Vagina (tissue), 2 donors: ENCODE data around the gene RXFP1. TPM values are rescaled to one million over a fixed set of nuclear protein-coding genes. Genes with fewer than 3 reads are reported as not detected.

Experiments used
- DNase-seq, 2 donors: peaks; one replicate each; pipeline ENCODE4 v3.0.0-alpha.2; 2017; ENCODE audit errors: extremely low spot score in 2 of 2
- H3K27ac ChIP-seq: fragments of 200-600 bp; sonication (generic); one replicate; pipeline ENCODE4 v1.5.1; 2019
- H3K27me3 ChIP-seq: fragments of 200-600 bp; sonication (generic); one replicate; pipeline ENCODE4 v1.5.1; 2019
- H3K36me3 ChIP-seq, 2 donors: fragments of 200-600 bp; sonication (generic); one replicate each; pipeline ENCODE4 v1.5.1; 2017 to 2019
- H3K4me1 ChIP-seq: fragments of 200-600 bp; sonication (generic); one replicate; pipeline ENCODE4 v1.5.1; 2019
- H3K4me3 ChIP-seq, 2 donors: fragments of 200-600 bp; sonication (generic); 1 replicate in 1 of 2; 2 replicates in 1 of 2; pipeline ENCODE4 v1.5.1; 2016 to 2019
- H3K9me3 ChIP-seq: fragments of 200-600 bp; sonication (generic); one replicate; pipeline ENCODE4 v1.5.1; 2019
- CTCF ChIP-seq, 3 experiments: fragments of 450-650 bp in 2 of 3; fragments of 200-600 bp in 1 of 3; sonication (generic) in 1 of 3; IDR thresholded peaks; one replicate each; pipeline ENCODE4 v1.5.1; 2017 to 2019; ENCODE audit warnings: antibody characterized with exemption in 3 of 3, mild to moderate bottlenecking in 2 of 3, moderate library complexity in 2 of 3
- POLR2A ChIP-seq, 2 donors: fragments of 450-650 bp; IDR thresholded peaks; one replicate each; pipeline ENCODE4 v1.6.1; 2017; ENCODE audit warnings: antibody characterized with exemption in 2 of 2, mild to moderate bottlenecking in 2 of 2, moderate library complexity in 2 of 2
- POLR2AphosphoS5 ChIP-seq, 2 donors: sonication (generic); formaldehyde crosslinking; IDR thresholded peaks; one replicate each; pipeline ENCODE4 v1.9.0; 2017; ENCODE audit warnings: antibody characterized with exemption in 2 of 2, mild to moderate bottlenecking in 2 of 2, low read depth in 1 of 2; ENCODE audit not compliant: insufficient read depth in 1 of 2
- intact Hi-C: fragments of 100-400 bp; cut with DNase I; formaldehyde crosslinking; loops from one replicate; pipeline ENCODE4 v1.15.1; 2023
- total RNA-seq: library from RNA; depleted of rRNA; stranded (reverse); fragments of >200 nt; gene quantifications from one replicate; pipeline ENCODE4 v1.2.3, GENCODE V29; 2016

RXFP1 gene
- total RNA-seq: 1.5 TPM

DNA sequence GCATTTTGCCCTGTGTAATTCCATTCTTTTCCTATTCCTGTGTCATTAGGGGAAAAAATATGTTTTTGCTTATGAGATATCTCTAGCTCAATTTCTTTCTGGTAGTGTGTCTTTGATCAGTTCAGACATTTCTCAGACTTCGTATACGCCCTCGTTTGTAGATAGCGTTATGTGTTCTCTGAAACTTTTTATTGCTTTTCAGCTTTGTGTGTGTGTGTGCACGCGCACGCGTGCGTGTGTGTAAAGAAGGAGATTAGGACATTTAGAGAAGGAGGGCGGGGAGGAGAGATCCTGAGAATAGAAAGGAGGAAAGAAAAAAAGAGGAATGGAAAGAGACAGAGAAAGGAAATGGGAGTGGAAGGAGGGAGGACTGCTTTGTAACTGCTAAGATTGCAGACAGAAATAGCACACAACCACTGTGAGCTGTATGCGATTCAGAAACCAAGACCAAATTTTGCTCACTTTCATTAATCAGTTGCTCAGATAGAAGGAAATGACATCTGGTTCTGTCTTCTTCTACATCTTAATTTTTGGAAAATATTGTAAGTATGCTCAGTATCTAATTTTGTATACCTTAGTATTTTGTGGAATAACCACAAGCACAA, at the start of gene RXFP1:
RXFP1 (plus strand) TSS at position 399 of the 605 bp plus-strand sequence; CDS start at position 494, 95 bp downstream.
- H3K36me3 ChIP-seq: no peaks in the 10 kb centered on the region
- H3K4me3 ChIP-seq: peak within 1 kb of the TSS; percentile 10 to 28
- TF ChIP-seq POLR2AphosphoS5 (IDR thresholded peaks at IDR 0.05; ENCODE audit: insufficient read depth in 1 of 2, low read depth in 1 of 2): no peak
- no peak for TF ChIP-seq POLR2A (IDR thresholded peaks at IDR 0.05)
- no peak for TF ChIP-seq CTCF (IDR thresholded peaks at IDR 0.05)
- DNase-seq: no peak
- H3K9me3 ChIP-seq: no peaks in the 10 kb centered on the region
- no peaks in the 10 kb centered on the region for H3K4me1 ChIP-seq
- H3K27me3 ChIP-seq: no peaks in the 10 kb centered on the region
- intact Hi-C loops: no loop called here
- peak within 1 kb of the TSS; percentile 0 for H3K27ac ChIP-seq

GRCh38 chr4:158481811-158482210, 39.9 kb upstream of the RXFP1 start:
- no peak for TF ChIP-seq CTCF (IDR thresholded peaks at IDR 0.05)
- TF ChIP-seq POLR2A (IDR thresholded peaks at IDR 0.05): no peak
- no peak for TF ChIP-seq POLR2AphosphoS5 (IDR thresholded peaks at IDR 0.05; ENCODE audit: insufficient read depth in 1 of 2, low read depth in 1 of 2)
- Histone ChIP-seq H3K4me1 (no peaks in the 10 kb centered on the region), H3K36me3 (no peaks in the 10 kb centered on the region), H3K9me3 (no peaks in the 10 kb centered on the region), H3K27me3 (no peaks in the 10 kb centered on the region), H3K27ac (no peak overlapping the region), H3K4me3 (no peak overlapping the region)
- intact Hi-C loops: no loop called here
- DNase-seq: no peak

DNA sequence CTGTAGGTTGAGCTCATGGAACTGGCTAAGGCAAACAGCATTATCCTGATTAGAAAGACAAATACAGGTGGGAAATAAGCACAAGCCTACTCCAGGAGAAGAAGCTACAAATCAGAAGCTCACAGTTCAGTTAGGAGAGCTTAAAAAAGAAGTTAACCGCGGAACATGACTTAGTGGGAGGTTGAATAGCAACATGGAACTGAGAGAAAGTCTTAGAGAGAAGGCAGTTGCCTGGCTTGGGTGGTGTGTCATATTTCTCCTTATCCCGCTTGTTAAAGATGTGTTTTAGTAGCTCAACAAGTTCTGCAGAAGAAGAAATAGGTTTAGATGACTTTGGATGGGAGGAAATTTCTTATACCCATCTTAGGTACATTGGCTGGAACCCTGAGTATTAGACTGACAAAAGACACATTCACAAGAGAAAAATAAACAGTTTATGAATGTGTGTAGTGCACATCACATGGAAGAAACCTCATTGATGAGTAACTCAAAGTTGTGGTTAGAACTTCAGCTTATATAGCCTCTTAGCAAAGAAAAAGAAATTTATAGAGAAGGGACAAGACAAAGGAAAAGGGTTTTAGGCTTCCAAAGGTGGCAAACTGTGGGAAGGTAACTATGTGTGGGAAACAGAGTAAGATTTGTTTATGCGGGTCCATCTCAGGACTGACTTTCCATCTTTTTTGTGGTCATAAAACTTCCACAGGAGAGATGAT, 37.4 kb upstream of the RXFP1 start:
- no peak for TF ChIP-seq POLR2A (IDR thresholded peaks at IDR 0.05)
- TF ChIP-seq POLR2AphosphoS5 (IDR thresholded peaks at IDR 0.05; ENCODE audit: insufficient read depth in 1 of 2, low read depth in 1 of 2): no peak
- no peak for TF ChIP-seq CTCF (IDR thresholded peaks at IDR 0.05)
- H3K27ac ChIP-seq: no peak overlapping the region
- no peak overlapping the region for H3K4me3 ChIP-seq
- H3K27me3 ChIP-seq: no peaks in the 10 kb centered on the region
- DNase-seq: no peak
- no peaks in the 10 kb centered on the region for H3K36me3 ChIP-seq
- intact Hi-C loops: no loop called here
- H3K4me1 ChIP-seq: no peaks in the 10 kb centered on the region
- H3K9me3 ChIP-seq: no peaks in the 10 kb centered on the region

- H3K36me3 ChIP-seq: no peaks in the 10 kb centered on the region
- H3K27ac ChIP-seq: no peak overlapping the region
- TF ChIP-seq POLR2A (IDR thresholded peaks at IDR 0.05): no peak
- no peak for TF ChIP-seq POLR2AphosphoS5 (IDR thresholded peaks at IDR 0.05; ENCODE audit: insufficient read depth in 1 of 2, low read depth in 1 of 2)
- no peak for TF ChIP-seq CTCF (IDR thresholded peaks at IDR 0.05)
Measured at GRCh38 chr4:158490629-158491028, 31.1 kb upstream of the RXFP1 start.

DNA sequence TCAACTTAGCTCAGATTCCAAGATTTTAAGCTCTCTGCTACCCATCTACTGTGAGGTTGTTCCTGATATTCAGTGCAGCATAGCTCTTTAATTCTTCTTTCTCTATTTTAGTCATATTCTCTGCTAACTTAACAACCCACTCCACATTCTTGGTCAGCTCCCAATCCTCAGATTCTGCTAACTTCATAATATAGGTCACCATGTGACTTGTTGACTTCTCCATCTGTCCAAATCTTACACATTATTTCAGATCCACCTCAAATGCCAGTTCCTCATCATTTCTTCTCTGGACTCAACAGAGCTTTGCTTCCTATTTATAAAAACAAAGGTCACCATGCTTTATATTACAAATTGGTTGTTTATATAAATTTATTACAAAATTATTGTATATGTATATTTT, 29.3 kb upstream of the RXFP1 start:
- no peaks in the 10 kb centered on the region for H3K36me3 ChIP-seq
- TF ChIP-seq POLR2A (IDR thresholded peaks at IDR 0.05): no peak
- no peak for TF ChIP-seq CTCF (IDR thresholded peaks at IDR 0.05)
- no peak for TF ChIP-seq POLR2AphosphoS5 (IDR thresholded peaks at IDR 0.05; ENCODE audit: insufficient read depth in 1 of 2, low read depth in 1 of 2)
- DNase-seq: no peak
- no peaks in the 10 kb centered on the region for H3K27me3 ChIP-seq
- intact Hi-C loops: no loop called here
- no peak overlapping the region for H3K4me3 ChIP-seq
- no peak overlapping the region for H3K27ac ChIP-seq
- peaks cover 7% of the 10 kb centered on the region for H3K4me1 ChIP-seq
- H3K9me3 ChIP-seq: no peaks in the 10 kb centered on the region

More at GRCh38 chr4:158490629-158491028, 31.1 kb upstream of the RXFP1 start:
- no peaks in the 10 kb centered on the region for H3K4me1 ChIP-seq
- H3K27me3 ChIP-seq: no peaks in the 10 kb centered on the region
- intact Hi-C loops: no loop called here
- DNase-seq: no peak
- no peaks in the 10 kb centered on the region for H3K9me3 ChIP-seq
- no peak overlapping the region for H3K4me3 ChIP-seq
